ENCODE results near the gene ROPN1. TPM values are rescaled to one million over a fixed set of nuclear protein-coding genes. Genes with fewer than 3 reads are reported as not detected.
A peak's percentile ranks its signal among the peaks of the same experiment; 100 is the strongest.
"Not testable (repeated sequence)": the region's sequence is repeated elsewhere in the genome, so short reads cannot be mapped to it uniquely, and the experiment has no call there.

Gene ROPN1
- polyA plus RNA-seq (2013), result not detected

DNA sequence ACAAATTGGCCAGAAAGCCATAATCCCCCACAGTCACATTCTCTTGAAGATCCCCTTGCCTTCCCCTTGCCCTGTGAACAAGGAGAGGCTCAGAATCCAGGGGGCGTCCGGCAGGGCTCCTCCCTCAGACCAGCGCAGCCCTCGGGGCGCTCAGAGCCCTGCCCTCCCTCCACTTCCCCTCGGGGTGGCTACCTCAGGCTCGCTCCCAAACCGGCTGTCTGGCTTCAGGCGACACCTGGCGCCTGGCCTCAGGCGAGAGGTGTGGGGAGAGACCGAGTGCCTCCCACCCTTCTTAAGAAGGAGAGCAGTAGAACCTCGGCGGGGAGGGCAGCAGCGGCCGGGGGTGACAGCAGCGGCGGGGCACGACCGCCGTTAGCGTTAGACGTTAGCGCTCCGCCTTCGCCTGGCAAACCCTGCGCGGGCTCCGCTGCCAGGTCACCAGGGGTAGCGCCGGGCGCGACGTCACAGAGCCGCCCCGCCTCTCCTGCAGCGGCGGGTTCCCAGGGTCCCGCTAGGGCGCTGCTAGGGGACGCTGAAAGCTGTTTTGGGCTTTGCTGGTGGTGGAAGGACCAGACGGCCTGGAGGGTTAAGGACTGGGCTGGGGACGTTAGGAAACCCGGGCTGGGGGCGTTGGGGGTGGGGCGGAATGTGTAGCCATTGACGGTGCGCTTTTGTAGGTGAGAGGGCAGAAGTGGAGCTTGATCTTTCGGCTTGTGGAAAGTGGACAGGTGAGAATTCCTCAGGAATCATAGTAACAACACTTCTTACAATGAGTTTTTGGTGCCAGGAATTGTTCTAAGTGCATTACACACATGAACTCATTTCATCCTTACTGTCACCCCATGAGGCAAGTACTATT, at the start of gene ROPN1:
Gene ROPN1 (minus strand): TSS at position 395 of the 859 bp plus-strand sequence. CDS start 11,643 bp downstream, outside the sequence.
- H3K27ac ChIP-seq (ENCODE audit: insufficient read depth in 1 of 2, low read depth in 1 of 2, low read length in 2 of 2, poor library complexity in 1 of 2, severe bottlenecking in 2 of 2); H3K36me3 ChIP-seq (ENCODE audit: control insufficient read depth in 4 of 4, insufficient read depth in 4 of 4, low read length in 3 of 4); POLR2A ChIA-PET; CTCF ChIA-PET; DNase-seq; H3K4me1 ChIP-seq (ENCODE audit: control extremely low read depth in 1 of 4, control insufficient read depth in 4 of 4, insufficient read depth in 4 of 4, low read length in 3 of 4): not testable (repeated sequence)
- peaks cover 0 to 10% (median 3%) of the 10 kb centered on the region in 5 experiments for H3K9me3 ChIP-seq (ENCODE audit: control extremely low read depth in 1 of 5, control insufficient read depth in 4 of 5, insufficient read depth in 2 of 5, low read depth in 1 of 5, low read length in 4 of 5)
- peaks cover 7 to 41% (median 23%) of the 10 kb centered on the region in 5 experiments for H3K27me3 ChIP-seq (replicated peaks in 2 of 5; ENCODE audit: control insufficient read depth in 4 of 5, insufficient read depth in 5 of 5, low read length in 4 of 5)
- no CpG with 5 or more reads among the region's 49 CpGs for WGBS (ENCODE audit: insufficient coverage)
- peak within 1 kb of the TSS in 2 of 7 experiments; percentile 23 to 38 for H3K4me3 ChIP-seq (ENCODE audit: control insufficient read depth in 1 of 7, extremely low read depth in 1 of 7, insufficient read depth in 4 of 7, low read depth in 2 of 7, low read length in 6 of 7)

DNA sequence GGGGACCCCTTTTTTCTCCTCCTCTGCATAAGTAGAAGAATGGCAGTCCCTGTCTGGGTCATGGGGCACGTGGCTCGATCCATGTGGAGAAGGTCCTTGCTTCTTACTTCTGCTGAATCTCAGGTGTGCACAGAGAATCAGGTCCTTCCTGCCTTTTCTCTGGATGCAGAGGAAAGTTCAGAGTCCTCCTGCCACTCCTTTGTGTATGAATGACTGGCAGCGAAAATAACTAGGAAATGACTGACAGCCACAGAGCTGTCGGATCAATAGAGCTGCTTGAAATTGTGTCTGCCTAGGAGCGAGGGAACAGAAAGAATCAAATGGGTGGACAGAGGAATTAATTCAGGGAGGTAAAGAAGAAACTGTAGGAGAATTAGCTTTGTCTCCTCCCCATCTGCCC, 49.6 kb upstream of the ROPN1 start:
- ChIA-PET CTCF (no interaction called here), POLR2A (no interaction called here)
- Histone ChIP-seq H3K36me3 (ENCODE audit: control insufficient read depth in 4 of 4, insufficient read depth in 4 of 4, low read length in 3 of 4) (no peaks in the 10 kb centered on the region), H3K27me3 (replicated peaks in 2 of 5; ENCODE audit: control insufficient read depth in 4 of 5, insufficient read depth in 5 of 5, low read length in 4 of 5) (peaks cover 15 to 72% (median 19%) of the 10 kb centered on the region in 5 experiments), H3K9me3 (ENCODE audit: control extremely low read depth in 1 of 5, control insufficient read depth in 4 of 5, insufficient read depth in 2 of 5, low read depth in 1 of 5, low read length in 4 of 5) (peaks cover 0 to 6% (median 0%) of the 10 kb centered on the region in 5 experiments), H3K4me1 (ENCODE audit: control extremely low read depth in 1 of 4, control insufficient read depth in 4 of 4, insufficient read depth in 4 of 4, low read length in 3 of 4) (no peaks in the 10 kb centered on the region), H3K27ac (ENCODE audit: insufficient read depth in 1 of 2, low read depth in 1 of 2, low read length in 2 of 2, poor library complexity in 1 of 2, severe bottlenecking in 2 of 2) (no peak overlapping the region), H3K4me3 (ENCODE audit: control insufficient read depth in 1 of 7, extremely low read depth in 1 of 7, insufficient read depth in 4 of 7, low read depth in 2 of 7, low read length in 6 of 7) (no peak overlapping the region)
- 92% methylated on average over 5 of the region's 5 CpGs for WGBS (ENCODE audit: insufficient coverage)
- no peak for DNase-seq

- no peaks in the 10 kb centered on the region for H3K36me3 ChIP-seq (ENCODE audit: control insufficient read depth in 4 of 4, insufficient read depth in 4 of 4, low read length in 3 of 4)
- H3K27me3 ChIP-seq (replicated peaks in 2 of 5; ENCODE audit: control insufficient read depth in 4 of 5, insufficient read depth in 5 of 5, low read length in 4 of 5), result peaks cover 22 to 85% (median 33%) of the 10 kb centered on the region in 5 experiments
- H3K27ac ChIP-seq (ENCODE audit: insufficient read depth in 1 of 2, low read depth in 1 of 2, low read length in 2 of 2, poor library complexity in 1 of 2, severe bottlenecking in 2 of 2), result no peak overlapping the region
- H3K9me3 ChIP-seq (ENCODE audit: control extremely low read depth in 1 of 5, control insufficient read depth in 4 of 5, insufficient read depth in 2 of 5, low read depth in 1 of 5, low read length in 4 of 5), result peaks cover 0 to 9% (median 0%) of the 10 kb centered on the region in 5 experiments
- ChIA-PET POLR2A (no interaction called here), CTCF (interaction anchor here (1.2 kb wide), 1 partner anchor 13 kb away, joined by 3 read pairs; no protein-coding TSS in a partner anchor)
- H3K4me1 ChIP-seq (ENCODE audit: control extremely low read depth in 1 of 4, control insufficient read depth in 4 of 4, insufficient read depth in 4 of 4, low read length in 3 of 4), result peaks cover 0 to 17% (median 15%) of the 10 kb centered on the region in 4 experiments
- no peak for DNase-seq
- no peak overlapping the region for H3K4me3 ChIP-seq (ENCODE audit: control insufficient read depth in 1 of 7, extremely low read depth in 1 of 7, insufficient read depth in 4 of 7, low read depth in 2 of 7, low read length in 6 of 7)
Measured at GRCh38 chr3:124037326-124037725, 45.4 kb upstream of the ROPN1 start.

DNA sequence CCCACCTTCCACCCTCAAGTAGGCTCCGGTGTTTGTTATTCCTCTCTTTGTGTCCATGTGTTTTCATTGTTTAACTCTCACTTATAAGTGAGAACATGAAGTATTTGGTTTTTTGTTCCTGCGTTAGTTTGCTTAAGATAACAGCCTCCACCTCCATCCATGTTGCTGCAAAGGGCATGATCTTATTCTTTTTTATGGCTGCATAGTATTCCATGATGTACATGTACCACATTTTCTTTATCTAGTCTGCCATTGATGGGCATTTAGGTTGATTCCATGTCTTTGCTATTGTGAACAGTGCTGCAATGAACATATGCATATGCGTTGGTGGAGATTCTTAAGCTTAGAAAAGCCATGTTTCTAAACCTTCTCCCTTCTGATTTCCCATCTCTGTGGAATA, 44.3 kb upstream of the ROPN1 start:
- H3K4me3 ChIP-seq (ENCODE audit: control insufficient read depth in 1 of 7, extremely low read depth in 1 of 7, insufficient read depth in 4 of 7, low read depth in 2 of 7, low read length in 6 of 7); POLR2A ChIA-PET; DNase-seq; H3K27ac ChIP-seq (ENCODE audit: insufficient read depth in 1 of 2, low read depth in 1 of 2, low read length in 2 of 2, poor library complexity in 1 of 2, severe bottlenecking in 2 of 2); H3K36me3 ChIP-seq (ENCODE audit: control insufficient read depth in 4 of 4, insufficient read depth in 4 of 4, low read length in 3 of 4); H3K9me3 ChIP-seq (ENCODE audit: control extremely low read depth in 1 of 5, control insufficient read depth in 4 of 5, insufficient read depth in 2 of 5, low read depth in 1 of 5, low read length in 4 of 5); CTCF ChIA-PET: not testable (repeated sequence)
- H3K27me3 ChIP-seq (replicated peaks in 2 of 5; ENCODE audit: control insufficient read depth in 4 of 5, insufficient read depth in 5 of 5, low read length in 4 of 5), result peaks cover 25 to 86% (median 41%) of the 10 kb centered on the region in 5 experiments
- H3K4me1 ChIP-seq (ENCODE audit: control extremely low read depth in 1 of 4, control insufficient read depth in 4 of 4, insufficient read depth in 4 of 4, low read length in 3 of 4), result peaks cover 0 to 18% (median 15%) of the 10 kb centered on the region in 4 experiments
- WGBS (ENCODE audit: insufficient coverage), result no CpG with 5 or more reads among the region's 3 CpGs

GRCh38 chr3:124035463-124036121, 43.7 kb upstream of the ROPN1 start:
- Histone ChIP-seq H3K36me3 (ENCODE audit: control insufficient read depth in 4 of 4, insufficient read depth in 4 of 4, low read length in 3 of 4) (no peaks in the 10 kb centered on the region), H3K4me1 (ENCODE audit: control extremely low read depth in 1 of 4, control insufficient read depth in 4 of 4, insufficient read depth in 4 of 4, low read length in 3 of 4) (peaks cover 0 to 18% (median 15%) of the 10 kb centered on the region in 4 experiments), H3K9me3 (ENCODE audit: control extremely low read depth in 1 of 5, control insufficient read depth in 4 of 5, insufficient read depth in 2 of 5, low read depth in 1 of 5, low read length in 4 of 5) (peaks cover 0 to 9% (median 0%) of the 10 kb centered on the region in 5 experiments), H3K27ac (ENCODE audit: insufficient read depth in 1 of 2, low read depth in 1 of 2, low read length in 2 of 2, poor library complexity in 1 of 2, severe bottlenecking in 2 of 2) (no peak overlapping the region), H3K4me3 (ENCODE audit: control insufficient read depth in 1 of 7, extremely low read depth in 1 of 7, insufficient read depth in 4 of 7, low read depth in 2 of 7, low read length in 6 of 7) (no peak overlapping the region), H3K27me3 (replicated peaks in 2 of 5; ENCODE audit: control insufficient read depth in 4 of 5, insufficient read depth in 5 of 5, low read length in 4 of 5) (peaks cover 24 to 83% (median 41%) of the 10 kb centered on the region in 5 experiments)
- DNase-seq, result no peak
- POLR2A ChIA-PET, result no interaction called here
- whole genome bisulfite sequencing (ENCODE audit: insufficient coverage), result no CpG with 5 or more reads among the region's 1 CpG
- CTCF ChIA-PET, result no interaction called here

DNA sequence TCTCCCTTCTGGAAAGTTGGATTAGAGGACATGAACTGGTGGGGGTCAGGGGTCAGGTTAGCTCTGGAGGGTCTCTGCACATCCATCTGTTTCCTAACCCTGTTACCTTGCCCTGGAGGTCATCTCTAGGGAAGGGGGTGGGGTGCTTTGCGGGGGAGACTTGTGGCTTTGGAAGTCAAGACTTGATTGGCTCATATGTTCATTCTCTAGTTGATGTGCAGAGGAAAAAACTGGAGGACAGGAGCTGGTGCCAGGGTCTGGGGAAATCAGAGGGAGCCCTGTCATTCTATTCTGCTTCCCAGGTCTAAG, 42.9 kb upstream of the ROPN1 start:
- H3K27ac ChIP-seq (ENCODE audit: insufficient read depth in 1 of 2, low read depth in 1 of 2, low read length in 2 of 2, poor library complexity in 1 of 2, severe bottlenecking in 2 of 2), result no peak overlapping the region
- no peak for DNase-seq
- POLR2A ChIA-PET, result interaction anchor here (0.6 kb wide), 1 partner anchor 21 kb away, joined by 3 read pairs; no protein-coding TSS in a partner anchor
- WGBS (ENCODE audit: insufficient coverage), result no CpG with 5 or more reads among the region's 1 CpG
- CTCF ChIA-PET, result interaction anchor here (0.8 to 1.5 kb wide), 4 partner anchors 9 to 33 kb away, joined by 3 read pairs; no protein-coding TSS in a partner anchor
- H3K9me3 ChIP-seq (ENCODE audit: control extremely low read depth in 1 of 5, control insufficient read depth in 4 of 5, insufficient read depth in 2 of 5, low read depth in 1 of 5, low read length in 4 of 5), result peaks cover 0 to 9% (median 0%) of the 10 kb centered on the region in 5 experiments
- H3K4me1 ChIP-seq (ENCODE audit: control extremely low read depth in 1 of 4, control insufficient read depth in 4 of 4, insufficient read depth in 4 of 4, low read length in 3 of 4), result peaks cover 0 to 18% (median 15%) of the 10 kb centered on the region in 4 experiments
- no peaks in the 10 kb centered on the region for H3K36me3 ChIP-seq (ENCODE audit: control insufficient read depth in 4 of 4, insufficient read depth in 4 of 4, low read length in 3 of 4)
- peaks cover 30 to 85% (median 41%) of the 10 kb centered on the region in 5 experiments for H3K27me3 ChIP-seq (replicated peaks in 2 of 5; ENCODE audit: control insufficient read depth in 4 of 5, insufficient read depth in 5 of 5, low read length in 4 of 5)
- H3K4me3 ChIP-seq (ENCODE audit: control insufficient read depth in 1 of 7, extremely low read depth in 1 of 7, insufficient read depth in 4 of 7, low read depth in 2 of 7, low read length in 6 of 7), result no peak overlapping the region
